Measurements from ENCODE around the gene CPEB4.

The CPEB4 gene

GRCh38 chr5:173887610-173888472, at the start of gene CPEB4:
CPEB4 (plus strand) TSS chr5:173888349; CDS start chr5:173889734, 1,385 bp downstream.
- DNase-seq: peak; percentile 98 to 99

GRCh38 chr5:173839117-173839713, 48.9 kb upstream of the CPEB4 start:
- no peak for DNase-seq

- no peak for DNase-seq
These were observed 47.8 kb upstream of the CPEB4 start for GRCh38 chr5:173840111-173840983.

GRCh38 chr5:173841710-173842109, 46.4 kb upstream of the CPEB4 start:
- DNase-seq: no peak

GRCh38 chr5:173843794-173844193, 44.4 kb upstream of the CPEB4 start:
- no peak for DNase-seq

GRCh38 chr5:173845321-173845720, 42.8 kb upstream of the CPEB4 start:
- no peak for DNase-seq

GRCh38 chr5:173846929-173847501, 41.1 kb upstream of the CPEB4 start:
- no peak for DNase-seq

GRCh38 chr5:173848986-173849596, 39.1 kb upstream of the CPEB4 start:
- no peak for DNase-seq

GRCh38 chr5:173849908-173850307, 38.2 kb upstream of the CPEB4 start:
- no peak for DNase-seq

GRCh38 chr5:173850659-173851058, 37.5 kb upstream of the CPEB4 start:
- DNase-seq: no peak

- no peak for DNase-seq
These were observed 36.4 kb upstream of the CPEB4 start for GRCh38 chr5:173851595-173852243.

- no peak for DNase-seq
These were observed 35.3 kb upstream of the CPEB4 start for GRCh38 chr5:173852790-173853359.

- no peak for DNase-seq
These were observed 34.6 kb upstream of the CPEB4 start for GRCh38 chr5:173853370-173854131.

- DNase-seq: no peak
These were observed 32.8 kb upstream of the CPEB4 start for GRCh38 chr5:173855162-173855994.

GRCh38 chr5:173855995-173856656, 32.0 kb upstream of the CPEB4 start:
- DNase-seq: no peak

GRCh38 chr5:173857234-173857633, 30.9 kb upstream of the CPEB4 start:
- DNase-seq: no peak

GRCh38 chr5:173858021-173858669, 30.0 kb upstream of the CPEB4 start:
- no peak for DNase-seq

GRCh38 chr5:173858670-173859407, 29.3 kb upstream of the CPEB4 start:
- DNase-seq: no peak
